CD4-positive, alpha-beta memory T cell (primary cell): ENCODE data around the gene COBLL1. TPM values are rescaled to one million over a fixed set of nuclear protein-coding genes. Genes with fewer than 3 reads are reported as not detected.

Experiments used
- CTCF ChIA-PET: fragments of 350-600 bp; sonication (Branson Sonifier 250); formaldehyde crosslinking; loops from one replicate; lab custom pipeline; 2021; ENCODE audit warnings: inconsistent platforms; ENCODE audit not compliant: partially characterized antibody; lab: Charles Lee
- POLR2A ChIA-PET: fragments of 350-600 bp; sonication (Branson Sonifier 250); formaldehyde crosslinking; loops from one replicate; lab custom pipeline; 2021; ENCODE audit not compliant: partially characterized antibody; lab: Charles Lee
- DNase-seq, 5 donors: peaks; one replicate each; pipeline versions ENCODE4 v3.0.0 to v3.0.0-alpha.2; 2020 to 2022; ENCODE audit warnings: mixed read lengths in 1 of 5
- H3K27ac ChIP-seq: one replicate; pipeline ENCODE4 v1.7.0; 2013; ENCODE audit warnings: low read depth, low read length
- H3K27me3 ChIP-seq: 2 replicates; pipeline ENCODE4 v1.7.0; 2013; ENCODE audit warnings: mild to moderate bottlenecking, low read length, moderate library complexity; ENCODE audit not compliant: insufficient read depth
- H3K36me3 ChIP-seq: 2 replicates; pipeline ENCODE4 v1.7.0; 2013; ENCODE audit warnings: mild to moderate bottlenecking, low read length, moderate library complexity; ENCODE audit not compliant: insufficient read depth
- H3K4me1 ChIP-seq: 2 replicates; pipeline ENCODE4 v1.7.0; 2013; ENCODE audit warnings: mild to moderate bottlenecking, low read length, moderate library complexity; ENCODE audit not compliant: insufficient read depth
- H3K4me3 ChIP-seq, 2 donors: one replicate each; pipeline ENCODE4 v1.7.0; 2013; ENCODE audit warnings: low read length in 2 of 2, mild to moderate bottlenecking in 1 of 2
- H3K9me3 ChIP-seq, 2 donors: one replicate each; pipeline ENCODE4 v1.7.0; 2013; ENCODE audit warnings: low read length in 2 of 2, control low read depth in 1 of 2; ENCODE audit not compliant: control insufficient read depth in 1 of 2
- H3K27ac Mint-ChIP-seq, 7 donors: one replicate each; pipeline ENCODE4 v1.8.0; 2020 to 2021; ENCODE audit warnings: mixed read lengths in 7 of 7, mild to moderate bottlenecking in 6 of 7, inconsistent platforms in 3 of 7, moderate library complexity in 3 of 7
- H3K27me3 Mint-ChIP-seq, 2 donors: one replicate each; pipeline ENCODE4 v1.8.0; 2020 to 2021; ENCODE audit warnings: mixed read lengths in 2 of 2
- H3K36me3 Mint-ChIP-seq, 2 donors: one replicate each; pipeline ENCODE4 v1.8.0; 2020 to 2021; ENCODE audit warnings: mixed read lengths in 2 of 2, inconsistent platforms in 1 of 2, mild to moderate bottlenecking in 1 of 2
- H3K4me1 Mint-ChIP-seq, 4 donors: one replicate each; pipeline ENCODE4 v1.8.0; 2020 to 2021; ENCODE audit warnings: mixed read lengths in 4 of 4, mild to moderate bottlenecking in 1 of 4
- H3K4me3 Mint-ChIP-seq, 8 donors: one replicate each; pipeline ENCODE4 v1.8.0; 2020 to 2021; ENCODE audit warnings: mixed read lengths in 8 of 8, mild to moderate bottlenecking in 7 of 8, moderate library complexity in 6 of 8, inconsistent platforms in 3 of 8
- H3K9me3 Mint-ChIP-seq, 8 donors: one replicate each; pipeline ENCODE4 v1.8.0; 2020 to 2021; ENCODE audit warnings: mixed read lengths in 8 of 8, mild to moderate bottlenecking in 5 of 8, inconsistent platforms in 3 of 8, moderate library complexity in 1 of 8
- intact Hi-C: fragments of 100-400 bp; cut with micrococcal nuclease; formaldehyde crosslinking; loops from one replicate; pipeline ENCODE4 v1.15.1; 2023
- polyA plus RNA-seq, 2 donors: library from polyadenylated mRNA; unstranded; fragments of 300-500 nt; fragmentation: Illumina TruSeq; gene quantifications; one replicate each; pipeline ENCODE4 v1.2.3, GENCODE V29; 2021
- total RNA-seq, 2 experiments: library from RNA; stranded (reverse); gene quantifications; one replicate each; pipeline ENCODE4 v1.2.3, GENCODE V29; 2021

Gene COBLL1
- total and polyA plus RNA-seq, 4 experiments from 2014 or later = 0.42 TPM; not detected in 3

DNA sequence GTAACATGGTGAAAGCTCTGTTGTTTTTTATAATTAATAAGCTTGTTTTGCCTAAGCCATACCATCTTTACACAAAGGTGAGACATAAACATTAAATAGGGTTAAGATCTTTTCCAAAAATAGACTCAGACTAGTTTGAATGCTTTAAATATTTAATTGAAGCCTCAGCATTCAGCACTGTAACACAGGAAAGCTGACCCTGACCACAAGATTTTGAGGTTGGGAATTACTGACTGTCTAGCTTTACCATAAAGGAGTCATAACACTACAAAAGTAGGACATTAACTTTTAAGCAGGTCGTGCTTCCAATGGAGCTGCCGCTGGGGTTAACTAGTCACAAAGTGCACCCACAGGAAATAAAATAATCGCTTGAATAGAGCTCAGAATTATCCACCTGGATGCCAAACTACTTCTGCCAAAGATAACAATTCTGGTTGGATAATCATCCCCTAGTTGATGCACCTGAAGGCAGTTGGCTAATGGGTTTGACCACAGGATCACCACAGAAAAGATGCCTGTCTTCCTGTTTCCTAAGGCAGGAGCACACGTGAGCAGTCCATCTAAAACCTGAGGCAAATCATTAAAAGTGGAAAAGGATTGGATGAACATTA lies 106.2 kb downstream of the COBLL1 start:
- H3K9me3 Mint-ChIP-seq = peaks cover 0 to 9% (median 0%) of the 10 kb centered on the region in 8 donors
- ChIA-PET POLR2A (no interaction called here), CTCF (no interaction called here)
- H3K4me3 ChIP-seq = no peak overlapping the region
- DNase-seq = no peak
- intact Hi-C loops = no loop called here
- no peaks in the 10 kb centered on the region for H3K4me1 Mint-ChIP-seq
- no peak overlapping the region for H3K27ac Mint-ChIP-seq
- H3K27me3 ChIP-seq = no peaks in the 10 kb centered on the region
- H3K27me3 Mint-ChIP-seq = no peaks in the 10 kb centered on the region
- no peaks in the 10 kb centered on the region for H3K36me3 Mint-ChIP-seq
- no peak overlapping the region for H3K27ac ChIP-seq
- no peaks in the 10 kb centered on the region for H3K36me3 ChIP-seq
- no peak overlapping the region for H3K4me3 Mint-ChIP-seq
- H3K4me1 ChIP-seq = no peaks in the 10 kb centered on the region
- no peaks in the 10 kb centered on the region for H3K9me3 ChIP-seq

DNA sequence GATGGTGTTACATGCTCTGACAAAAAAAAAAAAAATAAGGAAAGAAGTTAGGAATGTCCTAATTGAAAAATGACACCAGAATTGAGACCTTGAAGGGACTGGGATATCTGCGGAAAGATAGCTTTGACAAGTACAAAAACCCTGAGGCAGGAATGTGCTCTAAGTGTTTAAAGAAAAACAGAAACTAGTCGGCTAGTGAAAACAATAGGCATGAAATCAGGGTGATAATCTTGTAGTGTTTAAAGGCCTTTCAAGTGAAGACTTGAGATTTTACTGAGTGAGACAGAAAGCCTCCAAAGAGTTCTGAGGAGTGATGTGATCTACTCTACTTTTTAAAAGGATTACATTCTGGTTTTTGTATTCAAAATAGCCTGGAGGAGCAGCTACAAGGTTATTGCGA lies 107.4 kb downstream of the COBLL1 start:
- Mint-ChIP-seq H3K27ac (no peak overlapping the region), H3K4me1 (no peaks in the 10 kb centered on the region), H3K27me3 (no peaks in the 10 kb centered on the region), H3K9me3 (peaks cover 0 to 6% (median under 1%) of the 10 kb centered on the region in 8 donors), H3K36me3 (no peaks in the 10 kb centered on the region), H3K4me3 (no peak overlapping the region)
- no peaks in the 10 kb centered on the region for H3K27me3 ChIP-seq
- ChIA-PET CTCF (no interaction called here), POLR2A (no interaction called here)
- H3K4me3 ChIP-seq = no peak overlapping the region
- H3K27ac ChIP-seq = no peak overlapping the region
- no peaks in the 10 kb centered on the region for H3K36me3 ChIP-seq
- no peak for DNase-seq
- no peaks in the 10 kb centered on the region for H3K4me1 ChIP-seq
- H3K9me3 ChIP-seq = no peaks in the 10 kb centered on the region
- intact Hi-C loops = no loop called here

DNA sequence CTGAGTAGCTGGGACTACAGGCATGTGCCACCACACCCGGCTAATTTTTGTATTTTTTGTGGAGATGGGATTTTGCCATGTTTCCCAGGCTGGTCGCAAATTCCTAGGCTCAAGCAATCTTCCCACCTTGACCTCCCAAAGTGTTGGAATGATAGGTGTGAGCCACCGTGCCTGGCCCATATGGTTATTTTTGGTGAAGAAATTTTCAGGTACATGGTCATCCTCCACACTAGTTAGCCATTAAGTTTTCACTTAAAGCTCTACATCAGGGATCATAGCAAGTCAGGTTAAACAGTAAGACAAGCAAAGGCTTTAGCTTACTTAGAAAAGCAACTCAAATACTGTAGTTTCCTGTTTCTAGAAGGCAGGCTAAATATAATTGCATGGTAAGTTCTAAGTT lies 116.1 kb downstream of the COBLL1 start:
- Histone ChIP-seq H3K27ac (no peak overlapping the region), H3K4me1 (no peaks in the 10 kb centered on the region), H3K36me3 (no peaks in the 10 kb centered on the region), H3K4me3 (no peak overlapping the region), H3K27me3 (no peaks in the 10 kb centered on the region), H3K9me3 (no peaks in the 10 kb centered on the region)
- no peak overlapping the region for H3K27ac Mint-ChIP-seq
- peaks cover 0 to 2% (median 0%) of the 10 kb centered on the region in 8 donors for H3K9me3 Mint-ChIP-seq
- intact Hi-C loops = no loop called here
- no peak overlapping the region for H3K4me3 Mint-ChIP-seq
- no peak for DNase-seq
- H3K36me3 Mint-ChIP-seq = no peaks in the 10 kb centered on the region
- ChIA-PET CTCF (no interaction called here), POLR2A (no interaction called here)
- no peaks in the 10 kb centered on the region for H3K4me1 Mint-ChIP-seq
- H3K27me3 Mint-ChIP-seq = no peaks in the 10 kb centered on the region

DNA sequence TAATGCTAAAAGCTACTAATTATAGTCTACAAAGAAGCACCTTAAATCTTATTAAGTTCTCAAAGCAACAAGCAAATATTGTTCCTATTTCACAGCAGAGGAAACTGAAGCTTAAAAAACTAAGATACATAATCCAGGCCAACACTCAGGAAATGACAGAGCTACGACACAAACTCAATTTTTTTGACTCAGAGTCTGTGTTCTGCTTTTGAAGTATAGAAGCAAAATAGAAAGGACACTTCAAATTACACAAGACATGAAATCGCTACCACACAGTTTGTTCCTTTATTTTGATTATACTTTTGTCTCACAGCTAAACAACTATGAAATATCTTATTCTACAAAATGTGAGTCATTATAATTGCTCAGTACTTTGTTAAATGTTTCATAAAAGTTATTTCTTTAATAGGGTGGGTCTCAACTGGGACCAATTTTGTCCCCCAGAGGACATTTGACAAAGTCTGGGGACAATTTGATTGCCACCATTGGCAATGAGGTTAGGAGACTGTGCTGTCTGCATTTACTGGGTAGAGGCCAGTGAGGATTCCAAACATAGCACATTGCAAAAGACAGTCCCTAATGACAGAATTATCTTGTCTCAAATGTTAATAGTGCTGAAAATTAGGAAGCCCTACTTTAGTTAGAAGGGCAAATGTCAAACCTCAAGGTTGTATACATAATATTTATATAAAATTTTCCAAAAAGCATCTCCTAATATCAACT lies 118.8 kb downstream of the COBLL1 start:
- peaks cover 0 to 1% (median 0%) of the 10 kb centered on the region in 8 donors for H3K9me3 Mint-ChIP-seq
- no peak overlapping the region for H3K4me3 Mint-ChIP-seq
- no peak overlapping the region for H3K4me3 ChIP-seq
- H3K4me1 ChIP-seq = no peaks in the 10 kb centered on the region
- no peak overlapping the region for H3K27ac ChIP-seq
- no peak overlapping the region for H3K27ac Mint-ChIP-seq
- H3K36me3 Mint-ChIP-seq = no peaks in the 10 kb centered on the region
- no peaks in the 10 kb centered on the region for H3K9me3 ChIP-seq
- H3K27me3 ChIP-seq = no peaks in the 10 kb centered on the region
- H3K36me3 ChIP-seq = no peaks in the 10 kb centered on the region
- CTCF ChIA-PET = no interaction called here
- intact Hi-C loops = no loop called here
- POLR2A ChIA-PET = no interaction called here
- no peaks in the 10 kb centered on the region for H3K4me1 Mint-ChIP-seq
- H3K27me3 Mint-ChIP-seq = no peaks in the 10 kb centered on the region
- DNase-seq = no peak

DNA sequence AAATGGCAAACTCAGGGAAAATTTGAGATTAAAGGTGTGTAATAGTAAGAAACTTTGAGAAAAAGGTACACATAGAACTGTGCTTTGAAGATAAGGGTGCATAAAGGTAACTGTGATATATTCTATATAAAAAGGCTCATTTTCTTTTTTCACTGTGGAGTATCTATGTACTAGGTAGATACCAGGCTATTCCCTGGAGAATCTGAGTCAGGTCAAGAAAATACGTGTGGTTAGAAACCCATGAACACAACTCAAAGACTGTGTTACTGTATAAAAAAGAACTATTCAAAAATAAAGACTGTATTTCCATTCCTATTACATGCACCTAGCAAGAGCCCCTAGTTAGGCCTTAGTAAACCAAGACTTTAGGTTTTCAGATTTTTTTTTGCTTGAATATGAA lies 120.2 kb downstream of the COBLL1 start:
- Mint-ChIP-seq H3K4me3 (no peak overlapping the region), H3K27ac (no peak overlapping the region), H3K4me1 (no peaks in the 10 kb centered on the region), H3K36me3 (no peaks in the 10 kb centered on the region), H3K9me3 (peaks cover 0 to 1% (median 0%) of the 10 kb centered on the region in 8 donors), H3K27me3 (no peaks in the 10 kb centered on the region)
- POLR2A ChIA-PET = no interaction called here
- no peaks in the 10 kb centered on the region for H3K27me3 ChIP-seq
- no peak overlapping the region for H3K27ac ChIP-seq
- no peak overlapping the region for H3K4me3 ChIP-seq
- no peak for DNase-seq
- no peaks in the 10 kb centered on the region for H3K4me1 ChIP-seq
- no peaks in the 10 kb centered on the region for H3K9me3 ChIP-seq
- intact Hi-C loops = no loop called here
- CTCF ChIA-PET = no interaction called here
- H3K36me3 ChIP-seq = no peaks in the 10 kb centered on the region

DNA sequence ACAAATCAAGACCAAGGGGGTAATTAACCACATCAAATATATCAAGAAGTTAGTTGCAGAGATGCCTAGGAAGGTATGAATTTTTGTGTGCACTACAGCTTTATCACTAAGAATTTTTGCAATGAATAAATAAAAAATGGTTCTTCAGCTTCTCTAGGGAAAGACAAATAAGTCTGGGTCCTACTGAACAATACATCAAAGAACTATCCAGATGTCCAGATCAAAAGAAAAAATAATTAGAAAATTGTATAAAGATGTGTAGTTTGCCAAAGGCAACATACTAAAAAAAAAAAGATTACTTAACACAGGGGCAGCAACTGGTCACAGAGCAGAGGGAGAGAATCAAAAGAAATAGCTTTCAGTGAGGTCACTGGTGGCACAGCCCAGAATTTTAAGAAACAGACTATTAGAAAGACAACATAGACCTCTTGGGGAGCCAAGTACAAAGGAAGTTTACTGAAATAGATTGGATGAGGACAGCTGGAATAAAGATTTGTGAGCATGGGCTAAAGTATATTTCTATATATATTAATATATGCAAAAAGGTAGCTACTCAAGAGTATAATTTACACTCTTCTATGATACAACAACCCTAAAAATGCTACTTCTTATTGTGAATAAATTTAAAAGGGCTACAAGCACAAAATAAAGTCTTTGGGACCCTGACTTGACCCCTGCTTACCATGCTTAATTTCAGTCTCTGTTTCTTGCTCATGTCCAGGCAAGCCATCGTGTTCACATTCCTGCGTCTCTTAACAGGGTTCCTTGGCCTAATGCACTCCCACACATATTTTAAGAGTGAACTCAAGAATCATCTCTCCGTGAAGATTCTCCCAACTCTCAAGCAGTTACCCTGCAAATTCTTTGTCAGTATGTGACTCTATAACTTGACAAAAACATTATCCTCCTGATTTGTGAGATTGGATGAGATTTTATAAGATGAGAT lies 121.4 kb downstream of the COBLL1 start:
- CTCF ChIA-PET = interaction anchor here (1.3 kb wide), 1 partner anchor 16 kb away, joined by 3 read pairs; no protein-coding TSS in a partner anchor
- intact Hi-C loops = no loop called here

More for the DNA sequence above, 121.4 kb downstream of the COBLL1 start:
- H3K27me3 ChIP-seq = no peaks in the 10 kb centered on the region
- POLR2A ChIA-PET = no interaction called here
- H3K27ac Mint-ChIP-seq = no peak overlapping the region
- H3K4me3 Mint-ChIP-seq = no peak overlapping the region
- no peaks in the 10 kb centered on the region for H3K27me3 Mint-ChIP-seq
- H3K9me3 Mint-ChIP-seq = peaks cover 0 to 1% (median 0%) of the 10 kb centered on the region in 8 donors
- no peaks in the 10 kb centered on the region for H3K36me3 ChIP-seq
- no peaks in the 10 kb centered on the region for H3K4me1 ChIP-seq
- no peak overlapping the region for H3K4me3 ChIP-seq
- DNase-seq = no peak
- H3K27ac ChIP-seq = no peak overlapping the region
- no peaks in the 10 kb centered on the region for H3K9me3 ChIP-seq
- H3K36me3 Mint-ChIP-seq = no peaks in the 10 kb centered on the region
- no peaks in the 10 kb centered on the region for H3K4me1 Mint-ChIP-seq
